ENCODE measurements around the gene EBLN2. TPM values are rescaled to one million over a fixed set of nuclear protein-coding genes. Genes with fewer than 3 reads are reported as not detected.
A peak's percentile ranks its signal among the peaks of the same experiment; 100 is the strongest.

The EBLN2 gene
- polyA plus RNA-seq, 1 experiment, result 3.2 TPM

GRCh38 chr3:73069775-73070444 is 8.5 kb downstream of the EBLN2 start:
- no peak for DNase-seq (ENCODE audit: low read depth, low spot score)
- ChIA-PET CTCF (no interaction called here), POLR2A (no interaction called here)
- Histone ChIP-seq H3K9me3 (ENCODE audit: control insufficient read depth, insufficient read depth, low read length) (no peaks in the 10 kb centered on the region), H3K27ac (ENCODE audit: low read depth, low read length) (no peak overlapping the region), H3K4me3 (ENCODE audit: low read depth, low read length) (no peak overlapping the region), H3K27me3 (ENCODE audit: control insufficient read depth, insufficient read depth, low read length) (no peaks in the 10 kb centered on the region)
- no peak for TF ChIP-seq CTCF (IDR thresholded peaks at IDR 0.05; ENCODE audit: low read depth, low read length)

- POLR2A ChIA-PET, result interaction anchor here (0.8 kb wide), 1 partner anchor 16 kb away, joined by 3 read pairs; no protein-coding TSS in a partner anchor
- no peak for TF ChIP-seq CTCF (IDR thresholded peaks at IDR 0.05; ENCODE audit: low read depth, low read length)
- Histone ChIP-seq H3K27ac (ENCODE audit: low read depth, low read length) (peak overlapping the region; percentile 92), H3K9me3 (ENCODE audit: control insufficient read depth, insufficient read depth, low read length) (no peaks in the 10 kb centered on the region), H3K27me3 (ENCODE audit: control insufficient read depth, insufficient read depth, low read length) (no peaks in the 10 kb centered on the region), H3K4me3 (ENCODE audit: low read depth, low read length) (no peak overlapping the region)
- DNase-seq (ENCODE audit: low read depth, low spot score), result peak; percentile 75
- CTCF ChIA-PET, result no interaction called here
Observed at GRCh38 chr3:73070675-73071575, 9.5 kb downstream of the EBLN2 start.

- no peaks in the 10 kb centered on the region for H3K27me3 ChIP-seq (ENCODE audit: control insufficient read depth, insufficient read depth, low read length)
- CTCF ChIA-PET, result interaction anchor here (1.3 kb wide), 1 partner anchor 14 kb away, joined by 6 read pairs; no protein-coding TSS in a partner anchor
- H3K9me3 ChIP-seq (ENCODE audit: control insufficient read depth, insufficient read depth, low read length), result no peaks in the 10 kb centered on the region
- H3K4me3 ChIP-seq (ENCODE audit: low read depth, low read length), result no peak overlapping the region
- peak overlapping the region; percentile 40 for H3K27ac ChIP-seq (ENCODE audit: low read depth, low read length)
- no peak for TF ChIP-seq CTCF (IDR thresholded peaks at IDR 0.05; ENCODE audit: low read depth, low read length)
- DNase-seq (ENCODE audit: low read depth, low spot score), result no peak
- POLR2A ChIA-PET, result no interaction called here
Observed at GRCh38 chr3:73071952-73072351, 10.5 kb downstream of the EBLN2 start.

GRCh38 chr3:73072634-73073033 is 11.2 kb downstream of the EBLN2 start:
- no peak for DNase-seq (ENCODE audit: low read depth, low spot score)
- no peaks in the 10 kb centered on the region for H3K9me3 ChIP-seq (ENCODE audit: control insufficient read depth, insufficient read depth, low read length)
- H3K4me3 ChIP-seq (ENCODE audit: low read depth, low read length), result no peak overlapping the region
- H3K27ac ChIP-seq (ENCODE audit: low read depth, low read length), result no peak overlapping the region
- TF ChIP-seq CTCF (IDR thresholded peaks at IDR 0.05; ENCODE audit: low read depth, low read length), result no peak
- no peaks in the 10 kb centered on the region for H3K27me3 ChIP-seq (ENCODE audit: control insufficient read depth, insufficient read depth, low read length)
- ChIA-PET POLR2A (no interaction called here), CTCF (interaction anchor here (1.3 kb wide), 1 partner anchor 13 kb away, joined by 6 read pairs; no protein-coding TSS in a partner anchor)
